ENCODE results near the gene DNAH5. TPM values are rescaled to one million over a fixed set of nuclear protein-coding genes. Genes with fewer than 3 reads are reported as not detected.

DNAH5 gene
- polyA plus RNA-seq, 1 donor (not counting 4 experiments of a cell fraction or from before 2014, with no cell fraction given) = 0.73 TPM

DNA sequence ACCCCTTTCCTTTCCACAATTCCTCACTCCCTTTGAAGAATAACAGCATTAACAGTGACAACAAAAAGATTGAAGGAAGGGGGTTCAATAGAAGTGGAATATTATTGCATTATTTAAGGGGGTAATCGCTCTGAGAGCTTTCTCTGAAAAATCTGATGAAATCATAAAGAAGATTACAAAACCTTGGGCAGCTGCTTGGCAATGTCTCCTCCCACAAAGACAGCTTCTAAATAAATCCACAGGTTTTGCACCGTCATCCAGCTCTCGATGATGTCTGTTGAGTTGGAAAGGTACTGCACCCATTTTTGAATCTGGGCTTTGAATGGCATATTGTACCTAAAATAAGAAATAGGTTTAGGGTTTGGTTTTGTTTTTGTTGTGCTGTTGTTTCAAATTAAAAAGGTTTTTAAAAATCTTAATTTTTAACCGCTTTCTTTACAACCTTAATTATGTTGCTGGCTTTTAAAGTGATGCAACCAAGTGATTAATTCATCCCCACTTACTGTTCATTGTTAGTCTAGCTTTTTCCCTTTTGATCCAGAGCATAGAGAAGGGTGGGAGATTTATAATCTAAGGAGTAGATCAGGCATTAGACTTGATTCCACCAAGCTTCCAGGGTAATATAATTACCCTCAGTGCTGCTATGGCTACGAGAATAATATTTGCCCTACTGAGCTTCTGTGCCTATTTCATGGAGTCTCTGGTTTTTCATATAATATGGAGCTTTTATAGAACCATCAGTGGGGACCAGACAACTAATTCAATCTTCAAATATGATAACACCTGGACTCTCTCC lies 85.0 kb downstream of the DNAH5 start:
- Histone ChIP-seq H3K4me3 (ENCODE audit: control insufficient read depth in 2 of 3, extremely low read depth in 1 of 3, insufficient read depth in 2 of 3, low read depth in 1 of 3, low read length in 3 of 3) (no peak overlapping the region), H3K4me1 (ENCODE audit: control insufficient read depth, extremely low read depth, insufficient read depth, low read length) (no peaks in the 10 kb centered on the region), H3K9ac (ENCODE audit: control insufficient read depth, extremely low read depth, insufficient read depth, low read length) (no peak overlapping the region), H2AFZ (ENCODE audit: control insufficient read depth, low read length) (no peak overlapping the region), H3K27me3 (ENCODE audit: control insufficient read depth, extremely low read depth, insufficient read depth, low read length) (no peaks in the 10 kb centered on the region), H3K79me2 (ENCODE audit: control insufficient read depth, insufficient read depth, low read length) (no peaks in the 10 kb centered on the region), H3K36me3 (ENCODE audit: control insufficient read depth in 2 of 2, extremely low read depth in 1 of 2, insufficient read depth in 2 of 2, low read length in 2 of 2) (no peaks in the 10 kb centered on the region), H3K4me2 (ENCODE audit: control insufficient read depth, extremely low read depth, insufficient read depth, low read depth, low read length) (no peak overlapping the region), H3K9me3 (ENCODE audit: control insufficient read depth, low read depth, low read length) (no peaks in the 10 kb centered on the region), H3K9me1 (ENCODE audit: control insufficient read depth, extremely low read depth, insufficient read depth, low read length) (no peaks in the 10 kb centered on the region), H4K20me1 (ENCODE audit: control insufficient read depth, extremely low read depth, insufficient read depth, low read length) (no peaks in the 10 kb centered on the region), H3K27ac (ENCODE audit: control insufficient read depth, insufficient read depth, low read length) (no peak overlapping the region)
- FAIRE-seq (no peak), DNase-seq (ENCODE audit: low read depth, low spot score) (no peak)
- dilution Hi-C loops (cut with MboI; ENCODE audit: extremely low pct_ligation_motif_present, low sequenced_read_pairs) = no loop called here
- no peak for TF ChIP-seq CTCF (optimal IDR thresholded peaks at IDR 0.05 in 1 of 3, IDR thresholded peaks at IDR 0.05 in 1 of 3, conservative IDR thresholded peaks at IDR 0.05 in 1 of 3; ENCODE audit: extremely low read depth in 1 of 3, insufficient read depth in 2 of 3, low read length in 3 of 3)
- TF ChIP-seq EZH2 (IDR thresholded peaks at IDR 0.05; ENCODE audit: low read length) = no peak

GRCh38 chr5:13843175-13843846 lies 101.2 kb downstream of the DNAH5 start:
- dilution Hi-C loops (cut with MboI; ENCODE audit: extremely low pct_ligation_motif_present, low sequenced_read_pairs) = no loop called here
- Histone ChIP-seq H3K27ac (ENCODE audit: control insufficient read depth, insufficient read depth, low read length) (no peak overlapping the region), H3K4me2 (ENCODE audit: control insufficient read depth, extremely low read depth, insufficient read depth, low read depth, low read length) (no peak overlapping the region), H2AFZ (ENCODE audit: control insufficient read depth, low read length) (no peak overlapping the region), H3K9ac (ENCODE audit: control insufficient read depth, extremely low read depth, insufficient read depth, low read length) (no peak overlapping the region), H3K4me1 (ENCODE audit: control insufficient read depth, extremely low read depth, insufficient read depth, low read length) (no peaks in the 10 kb centered on the region), H3K79me2 (ENCODE audit: control insufficient read depth, insufficient read depth, low read length) (no peaks in the 10 kb centered on the region), H4K20me1 (ENCODE audit: control insufficient read depth, extremely low read depth, insufficient read depth, low read length) (no peaks in the 10 kb centered on the region), H3K4me3 (ENCODE audit: control insufficient read depth in 2 of 3, extremely low read depth in 1 of 3, insufficient read depth in 2 of 3, low read depth in 1 of 3, low read length in 3 of 3) (no peak overlapping the region), H3K9me3 (ENCODE audit: control insufficient read depth, low read depth, low read length) (no peaks in the 10 kb centered on the region), H3K27me3 (ENCODE audit: control insufficient read depth, extremely low read depth, insufficient read depth, low read length) (no peaks in the 10 kb centered on the region), H3K36me3 (ENCODE audit: control insufficient read depth in 2 of 2, extremely low read depth in 1 of 2, insufficient read depth in 2 of 2, low read length in 2 of 2) (no peaks in the 10 kb centered on the region), H3K9me1 (ENCODE audit: control insufficient read depth, extremely low read depth, insufficient read depth, low read length) (no peaks in the 10 kb centered on the region)
- DNase-seq (ENCODE audit: low read depth, low spot score) (no peak), FAIRE-seq (no peak)
- no peak for TF ChIP-seq EZH2 (IDR thresholded peaks at IDR 0.05; ENCODE audit: low read length)
- TF ChIP-seq CTCF (optimal IDR thresholded peaks at IDR 0.05 in 1 of 3, IDR thresholded peaks at IDR 0.05 in 1 of 3, conservative IDR thresholded peaks at IDR 0.05 in 1 of 3; ENCODE audit: extremely low read depth in 1 of 3, insufficient read depth in 2 of 3, low read length in 3 of 3) = no peak
